Activated T-cell treated with anti-CD3 and anti-CD28 coated beads, Interleukin-2, amount 50 U/mL, for 72 hours (primary cell): ENCODE data around the gene RUNX2. TPM values are rescaled to one million over a fixed set of nuclear protein-coding genes. Genes with fewer than 3 reads are reported as not detected.

Source experiments
- ATAC-seq, 2 donors: fragments of 150-1000 bp; cut with Tn5 transposase; replicated peaks in 1 of 2; 2 replicates each; pipeline ENCODE4 v1.10.0; 2021; ENCODE audit warnings: moderate library complexity in 2 of 2, mild to moderate bottlenecking in 1 of 2
- DNase-seq, 2 donors: peaks; one replicate each; pipeline ENCODE4 v3.0.0; 2021 to 2022; ENCODE audit warnings: mixed read lengths in 1 of 2
- H3K27ac Mint-ChIP-seq: one replicate; pipeline ENCODE4 v1.8.0; 2022; ENCODE audit warnings: mild to moderate bottlenecking, moderate library complexity, mixed read lengths
- H3K27me3 Mint-ChIP-seq: one replicate; pipeline ENCODE4 v1.8.0; 2022; ENCODE audit warnings: low read depth, mixed read lengths
- H3K36me3 Mint-ChIP-seq, 2 donors: one replicate each; pipeline ENCODE4 v1.8.0; 2022; ENCODE audit warnings: mixed read lengths in 2 of 2, mild to moderate bottlenecking in 1 of 2; ENCODE audit not compliant: insufficient read depth in 2 of 2
- H3K4me1 Mint-ChIP-seq: one replicate; pipeline ENCODE4 v1.8.0; 2022; ENCODE audit warnings: low read depth, mixed read lengths
- H3K4me3 Mint-ChIP-seq, 2 donors: one replicate each; pipeline ENCODE4 v1.8.0; 2022; ENCODE audit warnings: mild to moderate bottlenecking in 2 of 2, mixed read lengths in 2 of 2, moderate library complexity in 2 of 2
- H3K9me3 Mint-ChIP-seq, 2 donors: one replicate each; pipeline ENCODE4 v1.8.0; 2022; ENCODE audit warnings: mixed read lengths in 2 of 2
- total RNA-seq, 2 donors: library from RNA; stranded (reverse); gene quantifications; one replicate each; pipeline ENCODE4 v1.2.3, GENCODE V29; 2022

RUNX2 gene
- total RNA-seq, 2 donors from 2014 or later = 39.3 to 61.1 TPM

- Mint-ChIP-seq H3K9me3 (no peaks in the 10 kb centered on the region), H3K27me3 (no peaks in the 10 kb centered on the region), H3K27ac (no peak overlapping the region), H3K36me3 (peaks cover 4 to 6% of the 10 kb centered on the region in 2 donors), H3K4me1 (peaks cover 60% of the 10 kb centered on the region), H3K4me3 (no peak overlapping the region)
- DNase-seq (no peak), ATAC-seq (no peak)
Observed at GRCh38 chr6:45618259-45618658, 290.1 kb downstream of the RUNX2 start.

- ATAC-seq (no peak), DNase-seq (no peak)
- Mint-ChIP-seq H3K27ac (peak overlapping the region; percentile 70), H3K27me3 (no peaks in the 10 kb centered on the region), H3K9me3 (no peaks in the 10 kb centered on the region), H3K4me1 (peaks cover 60% of the 10 kb centered on the region), H3K36me3 (peaks cover 4 to 8% of the 10 kb centered on the region in 2 donors), H3K4me3 (peak overlapping the region in 1 of 2 donors; percentile 58)
Observed at GRCh38 chr6:45619211-45619760, 291.2 kb downstream of the RUNX2 start.

- peak; percentile 56 to 74 for DNase-seq
- ATAC-seq = peak; percentile 86 to 91
- no peaks in the 10 kb centered on the region for H3K9me3 Mint-ChIP-seq
- no peaks in the 10 kb centered on the region for H3K27me3 Mint-ChIP-seq
- H3K4me3 Mint-ChIP-seq = peak overlapping the region in 1 of 2 donors; percentile 58
- peaks cover 59% of the 10 kb centered on the region for H3K4me1 Mint-ChIP-seq
- peaks cover 7 to 8% of the 10 kb centered on the region in 2 donors for H3K36me3 Mint-ChIP-seq
- peak overlapping the region; percentile 70 for H3K27ac Mint-ChIP-seq
Observed at GRCh38 chr6:45619994-45620471, 291.9 kb downstream of the RUNX2 start.

- H3K27me3 Mint-ChIP-seq = no peaks in the 10 kb centered on the region
- H3K36me3 Mint-ChIP-seq = peaks cover 15 to 19% of the 10 kb centered on the region in 2 donors
- peaks cover 70% of the 10 kb centered on the region for H3K4me1 Mint-ChIP-seq
- no peak overlapping the region for H3K27ac Mint-ChIP-seq
- DNase-seq (no peak), ATAC-seq (no peak)
- no peak overlapping the region for H3K4me3 Mint-ChIP-seq
- peaks cover 1 to 14% of the 10 kb centered on the region in 2 donors for H3K9me3 Mint-ChIP-seq
Observed at GRCh38 chr6:45624228-45624627, 296.1 kb downstream of the RUNX2 start.

- peak overlapping the region; percentile 48 to 83 for H3K4me3 Mint-ChIP-seq
- peaks cover 61% of the 10 kb centered on the region for H3K4me1 Mint-ChIP-seq
- peaks cover 15 to 17% of the 10 kb centered on the region in 2 donors for H3K36me3 Mint-ChIP-seq
- ATAC-seq (peak; percentile 80 to 81), DNase-seq (peak; percentile 45 to 52)
- peaks cover 1 to 14% of the 10 kb centered on the region in 2 donors for H3K9me3 Mint-ChIP-seq
- peak overlapping the region; percentile 46 for H3K27ac Mint-ChIP-seq
- no peaks in the 10 kb centered on the region for H3K27me3 Mint-ChIP-seq
Observed at GRCh38 chr6:45625191-45625664, 297.1 kb downstream of the RUNX2 start.

GRCh38 chr6:45626087-45626891 is 298.2 kb downstream of the RUNX2 start:
- peak; percentile 79 to 84 for ATAC-seq
- no peaks in the 10 kb centered on the region for H3K27me3 Mint-ChIP-seq
- peak overlapping the region; percentile 46 for H3K27ac Mint-ChIP-seq
- H3K9me3 Mint-ChIP-seq = peaks cover 1 to 14% of the 10 kb centered on the region in 2 donors
- H3K4me1 Mint-ChIP-seq = peaks cover 51% of the 10 kb centered on the region
- peak overlapping the region; percentile 48 to 83 for H3K4me3 Mint-ChIP-seq
- peak; percentile 56 to 62 for DNase-seq
- H3K36me3 Mint-ChIP-seq = peaks cover 15 to 17% of the 10 kb centered on the region in 2 donors

- peaks cover 1 to 14% of the 10 kb centered on the region in 2 donors for H3K9me3 Mint-ChIP-seq
- no peak overlapping the region for H3K4me3 Mint-ChIP-seq
Observed at GRCh38 chr6:45630314-45630713, 302.2 kb downstream of the RUNX2 start.

GRCh38 chr6:45630801-45631200 is 302.7 kb downstream of the RUNX2 start:
- peaks cover 7 to 13% of the 10 kb centered on the region in 2 donors for H3K36me3 Mint-ChIP-seq
- H3K27ac Mint-ChIP-seq = no peak overlapping the region
- peaks cover 6% of the 10 kb centered on the region for H3K27me3 Mint-ChIP-seq
- peaks cover 1 to 14% of the 10 kb centered on the region in 2 donors for H3K9me3 Mint-ChIP-seq
- H3K4me3 Mint-ChIP-seq = no peak overlapping the region
- peaks cover 45% of the 10 kb centered on the region for H3K4me1 Mint-ChIP-seq
- DNase-seq (no peak), ATAC-seq (no peak)

More at GRCh38 chr6:45630314-45630713, 302.2 kb downstream of the RUNX2 start:
- H3K4me1 Mint-ChIP-seq = peaks cover 50% of the 10 kb centered on the region
- no peak overlapping the region for H3K27ac Mint-ChIP-seq
- peaks cover 6% of the 10 kb centered on the region for H3K27me3 Mint-ChIP-seq
- peaks cover 7 to 13% of the 10 kb centered on the region in 2 donors for H3K36me3 Mint-ChIP-seq
- DNase-seq = no peak
- ATAC-seq = no peak

GRCh38 chr6:45631396-45631795 is 303.3 kb downstream of the RUNX2 start:
- ATAC-seq (no peak), DNase-seq (no peak)
- Mint-ChIP-seq H3K9me3 (peaks cover 1 to 14% of the 10 kb centered on the region in 2 donors), H3K27me3 (peaks cover 6% of the 10 kb centered on the region), H3K27ac (no peak overlapping the region), H3K4me1 (peaks cover 39% of the 10 kb centered on the region), H3K4me3 (no peak overlapping the region), H3K36me3 (peaks cover 7 to 13% of the 10 kb centered on the region in 2 donors)

GRCh38 chr6:45633272-45633908 is 305.3 kb downstream of the RUNX2 start:
- Mint-ChIP-seq H3K9me3 (peaks cover 0 to 3% of the 10 kb centered on the region in 2 donors), H3K27ac (no peak overlapping the region), H3K36me3 (peaks cover 0 to 5% of the 10 kb centered on the region in 2 donors), H3K4me1 (peaks cover 19% of the 10 kb centered on the region), H3K27me3 (peaks cover 6% of the 10 kb centered on the region), H3K4me3 (peak overlapping the region in 1 of 2 donors; percentile 24)
- DNase-seq = no peak
- peak in 1 of 2 donors; percentile 56 for ATAC-seq

GRCh38 chr6:45634231-45634630 is 306.1 kb downstream of the RUNX2 start:
- Mint-ChIP-seq H3K4me3 (no peak overlapping the region), H3K4me1 (peaks cover 11% of the 10 kb centered on the region), H3K27ac (no peak overlapping the region), H3K9me3 (no peaks in the 10 kb centered on the region), H3K36me3 (peaks cover 0 to 2% of the 10 kb centered on the region in 2 donors), H3K27me3 (peaks cover 6% of the 10 kb centered on the region)
- ATAC-seq = no peak
- DNase-seq = no peak

GRCh38 chr6:45635284-45635867 is 307.2 kb downstream of the RUNX2 start:
- peaks cover 16% of the 10 kb centered on the region for H3K4me1 Mint-ChIP-seq
- H3K9me3 Mint-ChIP-seq = no peaks in the 10 kb centered on the region
- ATAC-seq = no peak
- no peak for DNase-seq
- H3K4me3 Mint-ChIP-seq = no peak overlapping the region
- H3K36me3 Mint-ChIP-seq = no peaks in the 10 kb centered on the region
- peaks cover 6% of the 10 kb centered on the region for H3K27me3 Mint-ChIP-seq
- no peak overlapping the region for H3K27ac Mint-ChIP-seq
